Panc1 (cell line): ENCODE data around the gene GSG1L. TPM values are rescaled to one million over a fixed set of nuclear protein-coding genes. Genes with fewer than 3 reads are reported as not detected.

ENCODE experiments used
- ATAC-seq: fragments of 200-7000 bp; cut with Tn5 transposase; 2 replicates; pipeline ENCODE4 v1.9.1; 2020; ENCODE audit warnings: mild to moderate bottlenecking, moderate library complexity
- BruUV-seq: library from RNA; stranded (reverse); fragments of 400-500 nt; replicated peaks from 2 replicates; lab custom pipeline; 2021; lab: Mats Ljungman, UMichigan
- CTCF ChIA-PET: fragments of 300-600 bp; sonication (Branson Sonifier 250); formaldehyde crosslinking; loops from one replicate; lab custom pipeline; 2022; ENCODE audit warnings: antibody characterized with exemption; lab: Charles Lee
- POLR2A ChIA-PET: fragments of 300-600 bp; sonication (Branson Sonifier 250); formaldehyde crosslinking; loops from one replicate; lab custom pipeline; 2022; ENCODE audit warnings: antibody characterized with exemption; lab: Charles Lee
- DNase-seq: peaks from one replicate; pipeline ENCODE4 v3.0.0-alpha.2; 2010; ENCODE audit warnings: low read depth, low spot score
- H3K27ac ChIP-seq: 2 replicates; pipeline ENCODE4 v1.5.1; 2011; ENCODE audit warnings: mild to moderate bottlenecking, low read length, inconsistent platforms
- H3K27me3 ChIP-seq: fragments of 200-500 bp; sonication (Bioruptor generic); 2 replicates; pipeline ENCODE4 v1.6.0; 2014; ENCODE audit warnings: low read length, inconsistent platforms; ENCODE audit not compliant: control insufficient read depth, insufficient read depth
- H3K36me3 ChIP-seq: fragments of 200-500 bp; sonication (Bioruptor generic); 2 replicates; pipeline ENCODE4 v1.5.1; 2014; ENCODE audit warnings: inconsistent platforms, mild to moderate bottlenecking, low read length, moderate library complexity; ENCODE audit not compliant: control insufficient read depth, insufficient read depth
- H3K4me1 ChIP-seq: 2 replicates; pipeline ENCODE4 v1.5.1; 2011; ENCODE audit warnings: inconsistent platforms, mild to moderate bottlenecking, low read length, moderate library complexity; ENCODE audit not compliant: control insufficient read depth, insufficient read depth
- H3K4me3 ChIP-seq, 2 experiments: 2 replicates each; pipeline ENCODE4 v1.5.1; 2011 to 2012; ENCODE audit warnings: low read depth in 2 of 2, low read length in 2 of 2, mild to moderate bottlenecking in 2 of 2, inconsistent platforms in 1 of 2, moderate library complexity in 1 of 2
- H3K9me3 ChIP-seq: fragments of 200-500 bp; sonication (Bioruptor generic); 2 replicates; pipeline ENCODE4 v1.5.1; 2014; ENCODE audit warnings: low read depth, mild to moderate bottlenecking, inconsistent platforms, low read length, moderate library complexity; ENCODE audit not compliant: control insufficient read depth, insufficient read depth
- CTCF ChIP-seq: fragments of 450-650 bp; IDR thresholded peaks from 2 replicates; pipeline ENCODE4 v1.5.1; 2017; ENCODE audit warnings: mild to moderate bottlenecking
- POLR2AphosphoS5 ChIP-seq: IDR thresholded peaks from 2 replicates; pipeline ENCODE4 v1.6.1; 2012; ENCODE audit warnings: mild to moderate bottlenecking, low read depth, low read length, moderate library complexity
- REST ChIP-seq, 2 experiments: IDR thresholded peaks; 2 replicates each; pipeline ENCODE4 v1.6.1; 2011 to 2012; ENCODE audit warnings: low read depth in 2 of 2, control low read depth in 1 of 2, low read length in 1 of 2, mild to moderate bottlenecking in 1 of 2, moderate library complexity in 1 of 2; ENCODE audit not compliant: insufficient read depth in 1 of 2
- SIN3A ChIP-seq: IDR thresholded peaks from 2 replicates; pipeline ENCODE4 v1.6.1; 2012; ENCODE audit warnings: low read depth, mild to moderate bottlenecking, low read length, moderate library complexity, borderline replicate concordance; ENCODE audit not compliant: insufficient read depth
- TCF7L2 ChIP-seq: IDR thresholded peaks from 2 replicates; pipeline ENCODE4 v1.6.1; 2011; ENCODE audit warnings: mild to moderate bottlenecking, low read depth, low read length, inconsistent platforms
- in situ Hi-C: cut with HindIII; loops from 2 replicates; pipeline ENCODE4 v1.10.0; 2016; ENCODE audit warnings: low sequenced_read_pairs, low pct_unique_long_range_greater_than_20kb
- intact Hi-C: fragments of 100-400 bp; cut with micrococcal nuclease; formaldehyde crosslinking; loops from one replicate; pipeline ENCODE4 v1.10.0; 2022; ENCODE audit not compliant: unreplicated experiment
- total RNA-seq: library from RNA; stranded (reverse); gene quantifications from one replicate; pipeline ENCODE4 v1.2.1, GENCODE V29; 2021; ENCODE audit not compliant: unreplicated experiment

The GSG1L gene
- total RNA-seq, 1 experiment from 2014 or later, result 0.08 TPM

GRCh38 chr16:27870116-27870798 lies 193.3 kb downstream of the GSG1L start:
- DNase-seq (no peak), ATAC-seq (no peak)
- H3K36me3 ChIP-seq, result no peaks in the 10 kb centered on the region
- H3K4me3 ChIP-seq, result no peak overlapping the region
- intact Hi-C loops (no loop called here), in situ Hi-C loops (no loop called here)
- no TSS peak for BruUV-seq
- CTCF ChIA-PET, result no interaction called here
- H3K4me1 ChIP-seq, result no peaks in the 10 kb centered on the region
- POLR2A ChIA-PET, result no interaction called here
- H3K27me3 ChIP-seq, result peaks cover 3% of the 10 kb centered on the region; the same call in 1 of the 2 replicates
- peaks cover 5% of the 10 kb centered on the region; the same call in 1 of the 2 replicates for H3K9me3 ChIP-seq
- TF ChIP-seq REST (IDR thresholded peaks at IDR 0.05; ENCODE audit: insufficient read depth in 1 of 2, low read depth in 2 of 2, low read length in 1 of 2), result no peak
- TF ChIP-seq POLR2AphosphoS5, result no peak
- TF ChIP-seq TCF7L2, result no peak
- no peak for TF ChIP-seq CTCF
- TF ChIP-seq SIN3A, result no peak
- H3K27ac ChIP-seq, result no peak overlapping the region

- H3K27ac ChIP-seq, result no peak overlapping the region
- POLR2A ChIA-PET, result no interaction called here
- peaks cover 3% of the 10 kb centered on the region; the same call in 1 of the 2 replicates for H3K27me3 ChIP-seq
- DNase-seq, result no peak
- H3K9me3 ChIP-seq, result no peaks in the 10 kb centered on the region
- no TSS peak for BruUV-seq
- H3K4me3 ChIP-seq, result no peak overlapping the region
- TF ChIP-seq TCF7L2 (no peak), SIN3A (no peak), REST (IDR thresholded peaks at IDR 0.05; ENCODE audit: insufficient read depth in 1 of 2, low read depth in 2 of 2, low read length in 1 of 2) (no peak), CTCF (no peak), POLR2AphosphoS5 (no peak)
- in situ Hi-C loops (no loop called here), intact Hi-C loops (loop anchor here (5.0 kb wide), 1 partner anchor 172 kb away; no protein-coding TSS in a partner anchor)
- H3K4me1 ChIP-seq, result no peaks in the 10 kb centered on the region
- no peak for ATAC-seq
- CTCF ChIA-PET, result no interaction called here
- no peaks in the 10 kb centered on the region for H3K36me3 ChIP-seq
These were observed 194.1 kb downstream of the GSG1L start for GRCh38 chr16:27869411-27869810.
